PC-3 (cell line): ENCODE results near the gene MEGF10. TPM values are rescaled to one million over a fixed set of nuclear protein-coding genes. Genes with fewer than 3 reads are reported as not detected.

Experiments used
- ATAC-seq: fragments of 200-7000 bp; cut with Tn5 transposase; 2 replicates; pipeline ENCODE4 v1.9.1; 2020; ENCODE audit warnings: mild to moderate bottlenecking, moderate library complexity
- BruUV-seq: library from RNA; stranded (reverse); fragments of 400-500 nt; replicated peaks from 2 replicates; lab custom pipeline; 2021; lab: Mats Ljungman, UMichigan
- CTCF ChIA-PET: fragments of 300-600 bp; sonication (Branson Sonifier 250); formaldehyde crosslinking; loops from one replicate; lab custom pipeline; 2022; ENCODE audit warnings: antibody characterized with exemption; lab: Charles Lee
- POLR2A ChIA-PET: fragments of 300-600 bp; sonication (Branson Sonifier 250); formaldehyde crosslinking; loops from one replicate; lab custom pipeline; 2022; ENCODE audit warnings: antibody characterized with exemption; ENCODE audit not compliant: unreplicated experiment; lab: Charles Lee
- DNase-seq: peaks from one replicate; pipeline ENCODE4 v3.0.0-alpha.2; 2015
- H2AFZ ChIP-seq: fragments of 300-600 bp; sonication (generic); 2 replicates; pipeline ENCODE4 v1.6.0; 2016; ENCODE audit warnings: antibody characterized with exemption, low read length
- H3F3A ChIP-seq: fragments of 300-600 bp; sonication (generic); one replicate; pipeline ENCODE4 v1.6.0; 2017; ENCODE audit warnings: antibody characterized with exemption, low read length, control low read depth, mild to moderate bottlenecking; ENCODE audit not compliant: unreplicated experiment
- H3K27ac ChIP-seq: fragments of 300-600 bp; sonication (generic); 2 replicates; pipeline ENCODE4 v1.5.1; 2016; ENCODE audit warnings: mild to moderate bottlenecking, low read length
- H3K27me3 ChIP-seq: fragments of 300-600 bp; sonication (generic); 2 replicates; pipeline ENCODE4 v1.6.1; 2016; ENCODE audit warnings: low read length, mixed read lengths
- H3K36me3 ChIP-seq: fragments of 300-600 bp; sonication (generic); 2 replicates; pipeline ENCODE4 v1.6.1; 2016; ENCODE audit warnings: low read depth, mixed run types, low read length, mixed read lengths
- H3K4me1 ChIP-seq: fragments of 300-600 bp; sonication (generic); 2 replicates; pipeline ENCODE4 v1.5.1; 2016; ENCODE audit warnings: low read length; ENCODE audit not compliant: insufficient read depth
- H3K4me2 ChIP-seq: fragments of 300-600 bp; sonication (generic); 2 replicates; pipeline ENCODE4 v1.6.0; 2016; ENCODE audit warnings: low read length
- H3K4me3 ChIP-seq: fragments of 300-600 bp; sonication (generic); 2 replicates; pipeline ENCODE4 v1.5.1; 2016; ENCODE audit warnings: mild to moderate bottlenecking, low read length, mixed read lengths
- H3K79me2 ChIP-seq: fragments of 300-600 bp; sonication (generic); 2 replicates; pipeline ENCODE4 v1.6.1; 2017; ENCODE audit warnings: low read length, mixed read lengths
- H3K9ac ChIP-seq: fragments of 300-600 bp; sonication (generic); 2 replicates; pipeline ENCODE4 v1.6.0; 2016; ENCODE audit warnings: mild to moderate bottlenecking, low read length
- H3K9me2 ChIP-seq: fragments of 300-600 bp; sonication (generic); replicated peaks from 2 replicates; pipeline ENCODE4 v1.6.1; 2016; ENCODE audit warnings: mixed run types, low read length, mixed read lengths
- H3K9me3 ChIP-seq: fragments of 300-600 bp; sonication (generic); 2 replicates; pipeline ENCODE4 v1.6.1; 2016; ENCODE audit warnings: low read length, mixed read lengths
- H4K20me1 ChIP-seq: fragments of 300-600 bp; sonication (generic); 2 replicates; pipeline ENCODE4 v1.6.1; 2016; ENCODE audit warnings: low read length, mixed read lengths
- CTCF ChIP-seq: fragments of 300-600 bp; sonication (generic); conservative IDR thresholded peaks from 2 replicates; pipeline ENCODE4 v1.5.1; 2017; ENCODE audit warnings: antibody characterized with exemption, low read depth, mild to moderate bottlenecking, low read length
- EZH2 ChIP-seq: fragments of 300-600 bp; sonication (generic); IDR thresholded peaks from one replicate; pipeline ENCODE4 v1.6.1; 2017; ENCODE audit warnings: antibody characterized with exemption, mild to moderate bottlenecking, low read length; ENCODE audit not compliant: unreplicated experiment
- EZH2phosphoT487 ChIP-seq: fragments of 300-600 bp; sonication (generic); IDR thresholded peaks from 2 replicates; pipeline ENCODE4 v1.6.1; 2018; ENCODE audit warnings: mild to moderate bottlenecking, antibody characterized with exemption, low read length, borderline replicate concordance
- intact Hi-C: fragments of 100-400 bp; cut with micrococcal nuclease; formaldehyde crosslinking; loops from 2 replicates; pipeline ENCODE4 v1.9.0; 2023
- total RNA-seq: library from RNA; depleted of rRNA; stranded (reverse); fragments of >200 nt; gene quantifications from 2 replicates; pipeline ENCODE4 v1.2.3, GENCODE V29; 2014

MEGF10 gene
- total RNA-seq, 1 experiment from 2014 or later = not detected

DNA sequence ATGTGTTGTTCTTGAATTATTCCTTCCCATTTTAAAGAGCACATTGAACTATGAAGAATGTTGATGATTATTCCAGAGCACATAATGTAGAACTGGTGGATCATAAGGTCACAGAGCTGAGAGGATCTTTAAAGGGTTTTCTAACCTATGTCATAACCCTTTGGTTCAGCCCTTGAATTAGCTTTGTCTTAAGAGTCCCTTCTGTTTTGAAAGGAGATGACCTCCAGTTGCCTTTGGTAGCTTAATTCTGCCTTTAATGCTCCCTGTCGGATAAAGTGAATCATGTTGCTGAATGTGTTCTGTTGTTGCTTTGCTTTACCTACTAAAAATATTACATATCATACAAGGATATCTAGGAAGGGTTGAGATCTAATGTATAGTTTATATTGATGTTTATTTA is 127.8 kb downstream of the MEGF10 start:
- intact Hi-C loops = no loop called here
- no peaks in the 10 kb centered on the region for H3K36me3 ChIP-seq
- no peaks in the 10 kb centered on the region for H3K9me3 ChIP-seq
- no peaks in the 10 kb centered on the region for H3K79me2 ChIP-seq
- TF ChIP-seq EZH2phosphoT487 = no peak
- no peak for TF ChIP-seq EZH2
- TF ChIP-seq CTCF = no peak
- ATAC-seq = no peak
- no peak overlapping the region for H3K4me3 ChIP-seq
- H2AFZ ChIP-seq = no peak overlapping the region
- ChIA-PET POLR2A (no interaction called here), CTCF (no interaction called here)
- no peak overlapping the region for H3K4me2 ChIP-seq
- H3F3A ChIP-seq = no peaks in the 10 kb centered on the region
- H3K27me3 ChIP-seq = peaks cover 29% of the 10 kb centered on the region
- H3K9ac ChIP-seq = no peak overlapping the region
- no peak for DNase-seq
- H3K4me1 ChIP-seq = no peaks in the 10 kb centered on the region
- no peaks in the 10 kb centered on the region for H3K9me2 ChIP-seq
- no TSS peak for BruUV-seq
- H3K27ac ChIP-seq = no peak overlapping the region
- no peaks in the 10 kb centered on the region for H4K20me1 ChIP-seq

DNA sequence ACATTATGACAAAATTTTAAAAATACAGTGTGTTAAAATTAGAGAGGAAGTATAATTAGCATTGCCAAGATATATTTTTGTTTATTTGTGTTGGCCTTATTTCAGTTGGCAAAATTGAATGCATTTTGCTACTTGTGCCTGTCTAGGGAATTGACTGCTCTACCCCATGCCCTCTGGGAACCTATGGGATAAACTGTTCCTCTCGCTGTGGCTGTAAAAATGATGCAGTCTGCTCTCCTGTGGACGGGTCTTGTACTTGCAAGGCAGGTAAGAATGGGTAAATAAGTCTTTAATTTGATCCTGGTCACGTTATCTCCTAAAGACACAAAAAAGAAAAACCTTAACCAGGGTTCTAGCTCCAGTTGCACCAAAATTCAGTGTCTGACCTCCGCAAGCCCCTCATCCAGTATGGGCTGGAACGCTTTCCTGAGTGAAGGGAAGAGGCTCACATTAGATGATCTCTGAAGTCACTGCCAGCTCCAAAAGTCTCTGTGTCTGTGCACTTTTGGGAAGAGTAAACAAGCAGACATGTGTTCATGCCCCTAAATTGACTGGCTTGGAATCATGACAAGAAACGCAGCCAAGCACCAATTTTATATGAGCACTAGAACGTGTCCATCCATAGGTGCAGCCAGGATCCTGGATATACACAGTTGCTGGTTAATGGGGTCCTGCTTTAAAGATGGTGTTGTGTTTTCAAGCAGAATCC is 128.5 kb downstream of the MEGF10 start:
- H3K36me3 ChIP-seq = no peaks in the 10 kb centered on the region

More for the DNA sequence above, 128.5 kb downstream of the MEGF10 start:
- H3K27me3 ChIP-seq = peaks cover 29% of the 10 kb centered on the region
- no peak overlapping the region for H3K9ac ChIP-seq
- no peak for TF ChIP-seq EZH2phosphoT487
- no peak for TF ChIP-seq EZH2
- TF ChIP-seq CTCF = no peak
- no TSS peak for BruUV-seq
- intact Hi-C loops = no loop called here
- no peak overlapping the region for H3K4me2 ChIP-seq
- no peaks in the 10 kb centered on the region for H4K20me1 ChIP-seq
- H3K79me2 ChIP-seq = no peaks in the 10 kb centered on the region
- no peaks in the 10 kb centered on the region for H3F3A ChIP-seq
- POLR2A ChIA-PET = no interaction called here
- no peak overlapping the region for H2AFZ ChIP-seq
- H3K9me2 ChIP-seq = no peaks in the 10 kb centered on the region
- CTCF ChIA-PET = no interaction called here
- DNase-seq (no peak), ATAC-seq (no peak)
- no peaks in the 10 kb centered on the region for H3K9me3 ChIP-seq
- no peak overlapping the region for H3K27ac ChIP-seq
- no peaks in the 10 kb centered on the region for H3K4me1 ChIP-seq
- no peak overlapping the region for H3K4me3 ChIP-seq
